ENCODE measurements around the gene INPP4A. TPM values are rescaled to one million over a fixed set of nuclear protein-coding genes. Genes with fewer than 3 reads are reported as not detected.

Gene INPP4A
- total and polyA plus RNA-seq, 9 of the 15 experiments (the other 6 are each of a cell fraction or from before 2014, with no cell fraction given), result 1.8 to 15.7 (median 8.3) TPM

DNA sequence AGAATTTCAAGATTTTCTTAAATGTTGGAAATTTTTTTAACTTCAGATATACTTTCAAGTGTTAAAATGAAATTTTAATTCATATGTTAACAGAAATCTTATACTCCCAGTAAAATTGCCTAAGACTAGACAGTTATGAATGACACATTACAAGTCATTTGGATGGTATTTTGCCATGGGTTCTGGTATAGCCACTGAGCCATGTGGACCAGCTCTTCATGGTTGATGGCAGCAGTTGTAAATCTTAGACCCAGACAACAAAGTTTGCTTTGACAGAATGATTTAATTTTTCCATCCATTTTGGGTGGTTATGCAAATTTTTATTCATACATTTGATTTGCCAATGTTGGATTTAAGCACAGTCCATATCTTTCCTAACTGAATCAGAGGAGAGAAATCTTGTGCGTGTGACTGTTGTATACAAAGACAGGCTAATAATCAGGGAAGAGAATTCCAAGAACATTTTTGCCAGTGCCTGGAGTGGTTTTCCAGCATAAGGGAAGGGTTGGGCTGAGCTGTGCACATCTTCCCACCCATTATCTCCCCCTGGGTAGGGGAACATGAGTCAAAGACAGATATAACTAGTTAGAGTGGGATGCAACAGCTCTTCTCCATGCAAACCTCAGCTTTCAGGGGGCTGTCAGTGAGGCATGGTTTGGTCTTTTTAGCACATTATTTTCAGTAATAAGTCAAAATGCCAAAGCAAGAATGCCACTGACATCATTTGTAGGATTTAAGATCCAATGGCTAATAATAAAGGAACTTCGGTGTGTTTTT is 28.1 kb upstream of the INPP4A start:
- DNase-seq (ENCODE audit: extremely low read depth in 1 of 4, low spot score in 3 of 4) (no peak), ATAC-seq (no peak), FAIRE-seq (no peak)
- no TSS peak for BruUV-seq (replicated peaks)
- no peaks in the 10 kb centered on the region for H3K79me2 ChIP-seq (ENCODE audit: control insufficient read depth, insufficient read depth, low read length)
- no peak overlapping the region for H3K9ac ChIP-seq (ENCODE audit: insufficient read depth in 1 of 2, low read depth in 2 of 2, low read length in 2 of 2)
- H3K36me3 ChIP-seq (ENCODE audit: control insufficient read depth, insufficient read depth, low read length), result no peaks in the 10 kb centered on the region
- no peaks in the 10 kb centered on the region for H4K20me1 ChIP-seq (replicated peaks; ENCODE audit: control insufficient read depth, insufficient read depth, low read length)
- H3K4me2 ChIP-seq (ENCODE audit: insufficient read depth, low read length), result no peak overlapping the region
- no peak overlapping the region for H2AFZ ChIP-seq (ENCODE audit: low read depth, low read length)
- H3K27me3 ChIP-seq (ENCODE audit: control insufficient read depth in 2 of 2, insufficient read depth in 2 of 2, low read length in 2 of 2), result no peaks in the 10 kb centered on the region; a peak in 1 of 5 replicates
- TF ChIP-seq MAZ (CRISPR knock-in tag; conservative IDR thresholded peaks at IDR 0.05 in 1 of 2, IDR thresholded peaks at IDR 0.05 in 1 of 2), result no peak
- TF ChIP-seq ZNF507 (tag; conservative IDR thresholded peaks at IDR 0.05), result no peak
- no peak for TF ChIP-seq PHF20 (IDR thresholded peaks at IDR 0.05; ENCODE audit: partially characterized antibody)
- TF ChIP-seq FOXJ3 (CRISPR knock-in tag; IDR thresholded peaks at IDR 0.05), result no peak
- no peak for TF ChIP-seq NFIC (IDR thresholded peaks at IDR 0.05)
- no peak for TF ChIP-seq HMGN3 (IDR thresholded peaks at IDR 0.05; ENCODE audit: borderline replicate concordance, extremely low read depth, insufficient read length, low read depth, low read length)
- no peak for TF ChIP-seq SMAD4 (CRISPR knock-in tag; conservative IDR thresholded peaks at IDR 0.05)
- TF ChIP-seq RBFOX2 (IDR thresholded peaks at IDR 0.05; ENCODE audit: low read depth, low read length), result no peak
- TF ChIP-seq AFF4 (CRISPR knock-in tag; IDR thresholded peaks at IDR 0.05), result no peak
- peaks cover 3% of the 10 kb centered on the region; the same call in 1 of the 2 replicates for H3K9me3 ChIP-seq (replicated peaks; ENCODE audit: control insufficient read depth, insufficient read depth, low read depth, low read length)
- intact Hi-C loops (cut with micrococcal nuclease) (loop anchor here (10.0 kb wide), 1 partner anchor 418 kb away; no protein-coding TSS in a partner anchor), in situ Hi-C loops (cut with MboI) (loop anchor here (25.0 kb wide), 1 partner anchor 421 kb away; no protein-coding TSS in a partner anchor)
- CTCF ChIA-PET (ENCODE audit: low intra/inter-chr PET ratio), result no interaction called here
- H3K27ac ChIP-seq (ENCODE audit: extremely low read depth, low read depth, low read length), result no peak overlapping the region
- H3K9me1 ChIP-seq (ENCODE audit: control insufficient read depth, insufficient read depth, low read length), result no peaks in the 10 kb centered on the region
- no peak overlapping the region for H3K4me3 ChIP-seq
- POLR2A ChIA-PET, result no interaction called here
- WGBS (ENCODE audit: insufficient coverage, low coverage, missing lambda C conversion rate), result 11% methylated on average over 2 of the region's 2 CpGs
- H3K4me1 ChIP-seq (replicated peaks in 1 of 2; ENCODE audit: control insufficient read depth in 2 of 2, insufficient read depth in 2 of 2, low read length in 2 of 2), result no peaks in the 10 kb centered on the region; a peak in 1 of 5 replicates
